ENCODE data around the gene EPHA6. TPM values are rescaled to one million over a fixed set of nuclear protein-coding genes. Genes with fewer than 3 reads are reported as not detected.

Gene EPHA6
- total and polyA plus RNA-seq, 2 donors (not counting 1 experiment from before 2014, with no cell fraction given), result not detected

DNA sequence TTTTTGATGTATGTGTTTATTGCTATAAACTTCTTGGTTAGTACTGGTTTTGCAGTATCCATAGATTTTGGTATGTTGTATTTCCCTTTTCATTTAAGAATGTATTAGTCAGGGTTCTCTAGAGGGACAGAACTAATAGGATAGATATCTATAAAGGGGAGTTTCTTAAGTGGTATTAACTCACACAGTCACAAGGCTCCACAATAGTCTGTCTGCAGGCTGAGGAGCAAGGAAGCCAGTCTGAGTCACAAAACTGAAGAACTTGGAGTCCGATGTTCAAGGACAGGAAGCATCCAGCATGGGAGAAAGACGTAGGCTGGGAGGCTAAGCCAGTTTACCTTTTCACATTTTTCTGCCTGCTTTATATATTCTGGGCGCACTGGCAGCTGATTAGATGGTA is 958.5 kb downstream of the EPHA6 start:
- DNase-seq, result no peak
- Histone ChIP-seq H3K79me2 (ENCODE audit: control insufficient read depth, insufficient read depth, low read length) (peaks cover 3% of the 10 kb centered on the region), H3K4me1 (ENCODE audit: control insufficient read depth in 2 of 2, insufficient read depth in 2 of 2, low read length in 2 of 2) (no peaks in the 10 kb centered on the region), H4K20me1 (ENCODE audit: control insufficient read depth, insufficient read depth, low read length, poor library complexity, severe bottlenecking) (no peaks in the 10 kb centered on the region), H3K27ac (ENCODE audit: low read length in 2 of 2) (no peak overlapping the region), H3K4me2 (replicated peaks; ENCODE audit: low read depth, low read length, poor library complexity, severe bottlenecking) (no peak overlapping the region), H3K27me3 (replicated peaks in 1 of 4; ENCODE audit: control extremely low read depth in 1 of 4, control insufficient read depth in 3 of 4, insufficient read depth in 4 of 4, low read length in 3 of 4) (no peaks in the 10 kb centered on the region), H3K9ac (ENCODE audit: low read length) (no peak overlapping the region), H3K9me3 (ENCODE audit: control extremely low read depth in 1 of 3, control insufficient read depth in 2 of 3, insufficient read depth in 1 of 3, low read length in 2 of 3) (peaks cover 0 to 5% (median 0%) of the 10 kb centered on the region in 3 donors), H2AFZ (ENCODE audit: insufficient read depth, low read depth, low read length, poor library complexity, severe bottlenecking) (no peak overlapping the region), H3K4me3 (ENCODE audit: control extremely low read depth in 1 of 5, extremely low read depth in 1 of 5, insufficient read depth in 1 of 5, low read depth in 2 of 5, low read length in 4 of 5) (no peak overlapping the region), H3K36me3 (replicated peaks in 1 of 2; ENCODE audit: control extremely low read depth in 1 of 2, control insufficient read depth in 1 of 2, extremely low read depth in 1 of 2, insufficient read depth in 2 of 2, low read length in 1 of 2) (no peaks in the 10 kb centered on the region)
- POLR2A ChIA-PET, result no interaction called here
- no peak overlapping the region for H3K4me3 Mint-ChIP-seq
- intact Hi-C loops (cut with micrococcal nuclease), result no loop called here
- H3K9me3 Mint-ChIP-seq (ENCODE audit: insufficient read depth), result no peaks in the 10 kb centered on the region
- WGBS (ENCODE audit: insufficient coverage), result 100% methylated on average over 2 of the region's 3 CpGs
- CTCF ChIA-PET, result no interaction called here
- no peak for TF ChIP-seq EZH2 (IDR thresholded peaks at IDR 0.05; ENCODE audit: borderline replicate concordance, insufficient read depth, low read depth, low read length, poor library complexity, severe bottlenecking)
- TF ChIP-seq, protein P1, sequence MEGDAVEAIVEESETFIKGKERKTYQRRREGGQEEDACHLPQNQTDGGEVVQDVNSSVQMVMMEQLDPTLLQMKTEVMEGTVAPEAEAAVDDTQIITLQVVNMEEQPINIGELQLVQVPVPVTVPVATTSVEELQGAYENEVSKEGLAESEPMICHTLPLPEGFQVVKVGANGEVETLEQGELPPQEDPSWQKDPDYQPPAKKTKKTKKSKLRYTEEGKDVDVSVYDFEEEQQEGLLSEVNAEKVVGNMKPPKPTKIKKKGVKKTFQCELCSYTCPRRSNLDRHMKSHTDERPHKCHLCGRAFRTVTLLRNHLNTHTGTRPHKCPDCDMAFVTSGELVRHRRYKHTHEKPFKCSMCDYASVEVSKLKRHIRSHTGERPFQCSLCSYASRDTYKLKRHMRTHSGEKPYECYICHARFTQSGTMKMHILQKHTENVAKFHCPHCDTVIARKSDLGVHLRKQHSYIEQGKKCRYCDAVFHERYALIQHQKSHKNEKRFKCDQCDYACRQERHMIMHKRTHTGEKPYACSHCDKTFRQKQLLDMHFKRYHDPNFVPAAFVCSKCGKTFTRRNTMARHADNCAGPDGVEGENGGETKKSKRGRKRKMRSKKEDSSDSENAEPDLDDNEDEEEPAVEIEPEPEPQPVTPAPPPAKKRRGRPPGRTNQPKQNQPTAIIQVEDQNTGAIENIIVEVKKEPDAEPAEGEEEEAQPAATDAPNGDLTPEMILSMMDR (IDR thresholded peaks at IDR 0.05), result no peak
- no peaks in the 10 kb centered on the region for H3K4me1 Mint-ChIP-seq
- H3K27me3 Mint-ChIP-seq, result no peaks in the 10 kb centered on the region
- no peak overlapping the region for H3K27ac Mint-ChIP-seq
- no peak for ATAC-seq (ENCODE audit: low read depth)

DNA sequence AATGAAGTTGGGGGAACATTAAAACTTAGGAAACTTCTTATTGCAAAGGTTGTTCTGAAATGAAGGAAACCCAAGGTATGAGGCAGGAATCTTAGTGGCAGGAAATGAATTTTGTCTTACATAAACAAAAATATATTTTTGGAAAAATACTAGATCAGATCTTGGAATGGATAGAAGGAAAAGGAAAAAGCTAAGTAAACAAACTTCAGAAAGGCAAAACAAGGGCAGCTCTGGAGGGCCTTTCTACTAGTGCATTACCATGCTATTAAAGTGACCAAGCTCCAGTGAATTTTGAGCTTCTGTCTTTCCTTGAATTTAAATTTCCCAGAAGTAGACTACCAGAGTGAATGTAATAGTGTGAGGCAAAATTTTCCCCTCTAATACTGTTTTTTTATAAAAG is 963.8 kb downstream of the EPHA6 start:
- H3K4me3 Mint-ChIP-seq, result no peak overlapping the region
- Histone ChIP-seq H4K20me1 (ENCODE audit: control insufficient read depth, insufficient read depth, low read length, poor library complexity, severe bottlenecking) (no peaks in the 10 kb centered on the region), H3K4me3 (ENCODE audit: control extremely low read depth in 1 of 5, extremely low read depth in 1 of 5, insufficient read depth in 1 of 5, low read depth in 2 of 5, low read length in 4 of 5) (no peak overlapping the region), H3K9me3 (ENCODE audit: control extremely low read depth in 1 of 3, control insufficient read depth in 2 of 3, insufficient read depth in 1 of 3, low read length in 2 of 3) (no peaks in the 10 kb centered on the region), H3K79me2 (ENCODE audit: control insufficient read depth, insufficient read depth, low read length) (peaks cover 3% of the 10 kb centered on the region), H3K9ac (ENCODE audit: low read length) (no peak overlapping the region), H3K27me3 (replicated peaks in 1 of 4; ENCODE audit: control extremely low read depth in 1 of 4, control insufficient read depth in 3 of 4, insufficient read depth in 4 of 4, low read length in 3 of 4) (no peaks in the 10 kb centered on the region), H2AFZ (ENCODE audit: insufficient read depth, low read depth, low read length, poor library complexity, severe bottlenecking) (no peak overlapping the region), H3K27ac (ENCODE audit: low read length in 2 of 2) (no peak overlapping the region), H3K4me2 (replicated peaks; ENCODE audit: low read depth, low read length, poor library complexity, severe bottlenecking) (no peak overlapping the region), H3K4me1 (ENCODE audit: control insufficient read depth in 2 of 2, insufficient read depth in 2 of 2, low read length in 2 of 2) (no peaks in the 10 kb centered on the region), H3K36me3 (replicated peaks in 1 of 2; ENCODE audit: control extremely low read depth in 1 of 2, control insufficient read depth in 1 of 2, extremely low read depth in 1 of 2, insufficient read depth in 2 of 2, low read length in 1 of 2) (no peaks in the 10 kb centered on the region)
- ATAC-seq (ENCODE audit: low read depth), result no peak
- no peak for TF ChIP-seq EZH2 (IDR thresholded peaks at IDR 0.05; ENCODE audit: borderline replicate concordance, insufficient read depth, low read depth, low read length, poor library complexity, severe bottlenecking)
- TF ChIP-seq, protein P1 (IDR thresholded peaks at IDR 0.05), result no peak
- ChIA-PET CTCF (interaction anchor here (0.6 to 0.8 kb wide), 2 partner anchors 9 to 24 kb away, joined by 4 read pairs; no protein-coding TSS in a partner anchor), POLR2A (no interaction called here)
- intact Hi-C loops (cut with micrococcal nuclease), result no loop called here
- H3K4me1 Mint-ChIP-seq, result no peaks in the 10 kb centered on the region
- H3K9me3 Mint-ChIP-seq (ENCODE audit: insufficient read depth), result no peaks in the 10 kb centered on the region
- DNase-seq, result no peak
- H3K27ac Mint-ChIP-seq, result no peak overlapping the region
- no peaks in the 10 kb centered on the region for H3K27me3 Mint-ChIP-seq

Measured in B cell (primary cell).